Stimulated activated CD4-positive, alpha-beta T cell treated with anti-CD3 and anti-CD28 coated beads, Interleukin-2, amount 100 ng/mL, for 48 hours (primary cell): ENCODE results near the gene TTPAL.

Experiments used
- DNase-seq, 2 donors: peaks; one replicate each; pipeline ENCODE4 v3.0.0-alpha.2; 2020

TTPAL gene

GRCh38 chr20:44543358-44543757, 67.7 kb downstream of the TTPAL start:
- no peak for DNase-seq
